Mammary epithelial cell (primary cell): Measurements from ENCODE around the gene ALK.

Experiments used
- EZH2 ChIP-seq: IDR thresholded peaks from 2 replicates; pipeline ENCODE4 v1.6.1; 2012; ENCODE audit warnings: low read length, inconsistent platforms, borderline replicate concordance
- TF ChIP-seq, protein P1 (sequence below), 2 donors: IDR thresholded peaks in 1 of 2; conservative IDR thresholded peaks in 1 of 2; 2 replicates each; pipeline ENCODE4 v1.5.1; 2011 to 2012; ENCODE audit warnings: inconsistent platforms in 2 of 2, low read length in 2 of 2, mild to moderate bottlenecking in 2 of 2, control low read depth in 1 of 2, low read depth in 1 of 2; ENCODE audit not compliant: insufficient read depth in 1 of 2; ENCODE audit errors: extremely low read depth in 1 of 2

- no peak for TF ChIP-seq EZH2
- TF ChIP-seq, protein P1, sequence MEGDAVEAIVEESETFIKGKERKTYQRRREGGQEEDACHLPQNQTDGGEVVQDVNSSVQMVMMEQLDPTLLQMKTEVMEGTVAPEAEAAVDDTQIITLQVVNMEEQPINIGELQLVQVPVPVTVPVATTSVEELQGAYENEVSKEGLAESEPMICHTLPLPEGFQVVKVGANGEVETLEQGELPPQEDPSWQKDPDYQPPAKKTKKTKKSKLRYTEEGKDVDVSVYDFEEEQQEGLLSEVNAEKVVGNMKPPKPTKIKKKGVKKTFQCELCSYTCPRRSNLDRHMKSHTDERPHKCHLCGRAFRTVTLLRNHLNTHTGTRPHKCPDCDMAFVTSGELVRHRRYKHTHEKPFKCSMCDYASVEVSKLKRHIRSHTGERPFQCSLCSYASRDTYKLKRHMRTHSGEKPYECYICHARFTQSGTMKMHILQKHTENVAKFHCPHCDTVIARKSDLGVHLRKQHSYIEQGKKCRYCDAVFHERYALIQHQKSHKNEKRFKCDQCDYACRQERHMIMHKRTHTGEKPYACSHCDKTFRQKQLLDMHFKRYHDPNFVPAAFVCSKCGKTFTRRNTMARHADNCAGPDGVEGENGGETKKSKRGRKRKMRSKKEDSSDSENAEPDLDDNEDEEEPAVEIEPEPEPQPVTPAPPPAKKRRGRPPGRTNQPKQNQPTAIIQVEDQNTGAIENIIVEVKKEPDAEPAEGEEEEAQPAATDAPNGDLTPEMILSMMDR (conservative IDR thresholded peaks at IDR 0.05 in 1 of 2, IDR thresholded peaks at IDR 0.05 in 1 of 2; ENCODE audit: extremely low read depth in 1 of 2, insufficient read depth in 1 of 2, low read depth in 1 of 2, low read length in 2 of 2), result no peak
Observed at GRCh38 chr2:29777161-29777560, 144.2 kb downstream of the ALK start.
